DMS53 treated with DMSO at 0.1 percent for 48 hours (cell line): ENCODE data around the gene MTO1.
"Not testable (repeated sequence)": the region's sequence is repeated elsewhere in the genome, so short reads cannot be mapped to it uniquely, and the experiment has no call there.

ENCODE experiments used
- DNase-seq: peaks from one replicate; lab custom pipeline; 2025; ENCODE audit not compliant: unreplicated experiment; lab: John Stamatoyannopoulos, UW

MTO1 gene

GRCh38 chr6:73525546-73526330 lies 64.2 kb downstream of the MTO1 start:
- no peak for DNase-seq

GRCh38 chr6:73528897-73529296 lies 67.4 kb downstream of the MTO1 start:
- DNase-seq = no peak

DNA sequence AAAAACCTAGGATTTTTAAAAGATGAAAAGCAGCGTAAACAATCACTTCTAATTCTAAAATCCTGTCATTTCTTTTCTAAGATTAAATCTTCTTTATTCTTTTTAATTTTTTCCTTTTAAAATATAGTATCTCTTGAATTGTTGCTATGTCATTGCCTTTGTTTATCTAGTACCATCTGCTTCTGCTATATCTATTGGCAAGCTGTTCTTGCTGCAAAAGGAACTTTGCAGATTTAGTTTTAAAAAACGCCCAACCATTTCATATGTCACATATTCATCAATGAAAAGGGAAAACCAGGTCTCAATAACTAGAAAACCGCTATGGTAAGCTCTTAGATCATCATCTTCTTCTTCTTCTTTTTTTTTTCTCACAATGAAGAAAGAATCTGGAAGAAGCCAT lies 70.8 kb downstream of the MTO1 start:
- DNase-seq = no peak

DNA sequence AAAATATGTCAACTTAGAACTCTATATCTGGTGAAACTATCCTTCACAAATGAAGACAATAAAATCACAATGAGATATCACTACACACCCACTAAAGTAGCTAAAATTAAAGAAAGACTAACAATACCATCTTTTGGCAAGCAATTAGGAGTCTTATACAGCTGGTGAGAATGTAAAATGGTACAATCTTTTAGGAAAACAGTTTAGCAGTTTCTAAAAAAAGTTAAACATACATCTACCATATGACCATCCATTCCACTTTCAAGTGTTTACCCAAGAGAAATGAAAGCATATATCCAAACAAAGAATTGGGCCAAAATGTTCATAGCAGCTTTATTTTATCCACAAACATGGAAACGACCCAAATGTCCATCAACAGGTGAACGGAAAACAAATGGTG lies 73.1 kb downstream of the MTO1 start:
- no peak for DNase-seq

GRCh38 chr6:73537677-73538076 lies 76.1 kb downstream of the MTO1 start:
- no peak for DNase-seq

DNA sequence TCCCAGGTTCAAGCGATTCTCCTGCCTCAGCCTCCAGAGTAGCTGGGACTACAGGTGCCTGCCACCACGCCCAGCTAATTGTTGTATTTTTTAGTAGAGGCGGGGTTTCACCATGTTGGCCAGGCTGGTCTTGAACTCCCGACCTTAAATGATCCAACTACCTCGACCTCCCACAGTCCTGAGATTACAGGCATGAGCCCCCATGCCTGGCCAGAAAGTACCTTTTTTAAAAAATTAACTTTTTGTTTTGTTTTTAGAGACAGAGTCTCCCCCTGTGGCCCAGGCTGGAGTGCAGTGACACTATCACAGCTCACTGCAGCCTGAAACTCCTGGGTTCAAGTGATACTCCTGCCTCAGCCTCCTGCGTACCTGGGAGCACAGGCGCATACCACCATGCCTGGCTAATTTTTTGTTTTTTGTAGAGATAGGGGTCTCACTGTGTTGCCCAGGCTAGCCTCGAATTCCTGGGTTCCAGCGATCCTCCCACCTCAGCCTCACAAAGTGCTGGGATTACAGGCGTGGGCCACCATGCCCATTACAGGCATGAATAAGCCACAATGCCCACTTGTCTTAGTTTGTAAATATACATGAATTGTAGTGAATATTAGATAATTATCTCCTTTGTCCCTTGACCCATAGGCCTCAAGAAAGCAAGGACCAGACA lies 76.7 kb downstream of the MTO1 start:
- no peak for DNase-seq

DNA sequence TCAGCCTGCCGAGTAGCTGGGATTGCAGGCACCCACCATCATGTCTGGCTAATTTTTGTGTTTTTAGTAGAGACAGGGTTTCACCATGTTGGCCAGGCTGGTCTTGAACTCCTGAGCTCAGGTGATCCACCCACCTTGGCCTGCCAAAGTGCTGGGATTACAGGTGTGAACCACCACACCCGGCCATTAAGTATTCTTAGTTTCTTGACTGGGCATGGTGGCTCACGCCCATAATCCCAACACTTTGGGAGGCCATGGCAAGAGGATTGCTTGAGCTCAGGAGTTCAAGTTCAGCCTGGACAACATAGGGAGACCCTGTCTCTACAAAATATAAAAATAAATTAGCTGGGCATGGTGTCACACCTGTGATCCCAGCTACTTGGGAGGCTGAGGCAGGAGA lies 80.9 kb downstream of the MTO1 start:
- not testable (repeated sequence) for DNase-seq

DNA sequence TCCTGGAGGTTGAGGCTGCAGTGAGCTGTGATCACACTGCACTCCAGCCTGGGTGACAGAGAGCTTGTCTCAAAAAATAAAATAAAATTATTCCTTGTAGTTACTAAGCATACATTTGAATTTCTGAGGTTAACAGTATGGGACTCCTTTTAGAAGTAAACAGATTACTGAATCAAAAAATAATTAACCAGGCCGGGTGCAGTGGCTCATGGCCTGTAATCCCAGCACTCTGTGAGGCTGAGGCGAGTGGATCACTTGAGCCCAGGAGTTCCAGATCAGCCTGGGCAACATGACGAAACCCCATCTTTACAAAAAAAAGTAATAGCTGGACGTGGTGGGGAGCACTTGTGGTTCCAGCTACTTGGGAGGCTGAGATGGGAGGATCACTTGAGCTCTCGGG lies 81.4 kb downstream of the MTO1 start:
- DNase-seq = no peak

DNA sequence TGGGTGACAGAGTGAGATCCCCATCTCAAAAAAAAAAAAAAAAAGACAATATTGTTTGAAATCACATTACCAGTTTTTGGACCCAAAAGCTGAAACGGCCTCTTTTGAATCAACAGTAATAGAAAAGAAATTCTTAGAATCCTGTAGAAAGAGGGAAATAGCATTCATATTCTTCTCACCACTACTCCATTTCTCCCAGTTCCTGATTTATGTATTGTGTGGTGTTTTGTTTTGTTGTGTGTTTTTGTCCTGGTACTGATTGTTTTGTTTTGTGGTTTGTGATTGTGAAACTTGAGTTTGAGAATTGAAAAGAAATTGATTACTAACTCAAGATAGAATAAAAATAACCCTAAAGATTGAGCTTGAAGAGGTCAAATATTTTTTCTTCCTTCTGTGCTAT lies 85.5 kb downstream of the MTO1 start:
- DNase-seq = no peak

GRCh38 chr6:73548458-73549446 lies 87.2 kb downstream of the MTO1 start:
- DNase-seq = no peak

- not testable (repeated sequence) for DNase-seq
Observed at GRCh38 chr6:73551115-73551514, 89.6 kb downstream of the MTO1 start.

GRCh38 chr6:73555380-73555949 lies 93.9 kb downstream of the MTO1 start:
- DNase-seq = not testable (repeated sequence)

DNA sequence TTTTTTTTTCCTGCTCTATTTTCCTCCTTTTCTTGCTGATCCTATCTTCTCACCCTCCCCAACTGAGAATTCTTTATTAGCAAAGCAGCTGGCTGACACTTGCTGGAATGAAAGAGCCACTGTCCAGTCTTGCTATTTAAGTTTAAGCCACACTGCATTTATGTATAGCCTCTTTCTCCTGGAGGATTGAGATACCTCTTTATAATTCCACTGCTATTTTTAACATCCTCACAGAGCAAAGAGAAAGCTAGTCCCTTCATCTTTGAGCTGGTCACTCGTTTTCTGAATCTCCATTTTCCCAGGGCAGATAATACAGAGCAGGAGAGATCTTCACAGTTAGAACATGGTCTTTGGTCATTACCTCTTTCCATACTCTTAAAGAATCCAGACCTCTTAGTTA lies 95.3 kb downstream of the MTO1 start:
- no peak for DNase-seq
